Measurements from ENCODE around the gene BCAR3. TPM values are rescaled to one million over a fixed set of nuclear protein-coding genes. Genes with fewer than 3 reads are reported as not detected.

The BCAR3 gene
- total RNA-seq, 1 experiment from 2014 or later, result 15.6 TPM

DNA sequence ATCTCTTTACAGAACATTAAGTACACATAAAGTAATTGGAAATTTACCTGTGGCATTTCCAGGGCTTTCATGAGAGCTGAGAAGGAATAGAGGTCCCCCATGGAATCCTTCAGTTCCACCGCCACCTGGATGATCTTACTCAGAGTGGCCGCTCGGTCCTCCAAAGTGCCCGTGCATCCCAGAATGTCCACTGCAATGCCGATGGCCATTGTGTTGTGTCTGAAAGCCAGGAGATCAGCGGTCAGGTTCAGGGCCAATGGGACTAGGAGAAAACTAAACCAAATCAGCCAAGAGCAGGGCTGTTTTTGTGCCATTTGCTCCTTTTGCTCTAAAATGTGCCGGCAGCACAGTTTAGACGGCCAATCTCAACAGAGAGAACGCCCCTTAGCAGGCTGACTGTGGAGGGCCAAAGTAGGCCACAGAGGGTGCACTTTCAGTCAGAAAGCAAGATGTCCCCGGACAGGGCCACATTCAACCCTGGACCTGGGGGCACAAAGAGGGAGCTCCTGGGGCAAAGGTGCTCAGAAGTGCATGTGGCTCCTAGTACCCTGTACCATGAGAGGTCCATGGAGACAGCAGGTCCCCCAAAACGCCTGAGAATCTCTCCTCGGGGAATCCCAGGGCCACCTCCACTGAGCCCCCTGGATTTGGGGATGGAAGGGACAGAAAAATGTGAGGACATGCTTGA is 109.9 kb downstream of the BCAR3 start:
- CTCF ChIA-PET, result no interaction called here
- no peak for DNase-seq
- Mint-ChIP-seq H3K4me1 (ENCODE audit: low read depth, unreplicated experiment) (peaks cover 24% of the 10 kb centered on the region), H3K27me3 (ENCODE audit: unreplicated experiment) (no peaks in the 10 kb centered on the region), H3K27ac (ENCODE audit: unreplicated experiment) (no peak overlapping the region), H3K4me3 (ENCODE audit: low read depth, unreplicated experiment) (no peak overlapping the region), H3K36me3 (ENCODE audit: insufficient read depth, unreplicated experiment) (peaks cover 63% of the 10 kb centered on the region), H3K9me3 (ENCODE audit: low read depth, unreplicated experiment) (no peaks in the 10 kb centered on the region)
- BruUV-seq (replicated peaks), result no TSS peak
- intact Hi-C loops (cut with micrococcal nuclease; ENCODE audit: unreplicated experiment), result no loop called here
- TF ChIP-seq, protein P1, sequence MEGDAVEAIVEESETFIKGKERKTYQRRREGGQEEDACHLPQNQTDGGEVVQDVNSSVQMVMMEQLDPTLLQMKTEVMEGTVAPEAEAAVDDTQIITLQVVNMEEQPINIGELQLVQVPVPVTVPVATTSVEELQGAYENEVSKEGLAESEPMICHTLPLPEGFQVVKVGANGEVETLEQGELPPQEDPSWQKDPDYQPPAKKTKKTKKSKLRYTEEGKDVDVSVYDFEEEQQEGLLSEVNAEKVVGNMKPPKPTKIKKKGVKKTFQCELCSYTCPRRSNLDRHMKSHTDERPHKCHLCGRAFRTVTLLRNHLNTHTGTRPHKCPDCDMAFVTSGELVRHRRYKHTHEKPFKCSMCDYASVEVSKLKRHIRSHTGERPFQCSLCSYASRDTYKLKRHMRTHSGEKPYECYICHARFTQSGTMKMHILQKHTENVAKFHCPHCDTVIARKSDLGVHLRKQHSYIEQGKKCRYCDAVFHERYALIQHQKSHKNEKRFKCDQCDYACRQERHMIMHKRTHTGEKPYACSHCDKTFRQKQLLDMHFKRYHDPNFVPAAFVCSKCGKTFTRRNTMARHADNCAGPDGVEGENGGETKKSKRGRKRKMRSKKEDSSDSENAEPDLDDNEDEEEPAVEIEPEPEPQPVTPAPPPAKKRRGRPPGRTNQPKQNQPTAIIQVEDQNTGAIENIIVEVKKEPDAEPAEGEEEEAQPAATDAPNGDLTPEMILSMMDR (IDR thresholded peaks at IDR 0.05; ENCODE audit: unreplicated experiment), result no peak

DNA sequence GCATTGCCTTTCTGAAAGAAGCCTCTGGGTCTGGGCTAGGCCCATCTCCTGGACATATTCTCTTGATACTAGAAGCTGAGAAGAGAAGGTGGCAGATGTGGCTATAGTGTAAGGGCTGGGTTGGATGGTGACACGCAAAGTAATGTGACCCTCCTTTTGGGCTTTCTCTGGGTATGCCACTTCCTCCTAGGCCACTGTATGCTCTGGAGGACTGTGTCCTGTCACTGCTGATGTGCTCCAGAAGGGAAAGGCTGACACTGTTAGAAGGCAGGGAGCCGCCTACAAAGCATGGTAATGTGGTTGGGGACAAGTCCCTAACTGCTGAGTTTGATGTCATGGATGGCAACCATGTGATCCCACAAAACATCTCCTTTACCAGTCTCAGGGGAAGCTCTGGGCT is 112.1 kb downstream of the BCAR3 start:
- no TSS peak for BruUV-seq (replicated peaks)
- Mint-ChIP-seq H3K27me3 (ENCODE audit: unreplicated experiment) (no peaks in the 10 kb centered on the region), H3K27ac (ENCODE audit: unreplicated experiment) (no peak overlapping the region), H3K4me3 (ENCODE audit: low read depth, unreplicated experiment) (no peak overlapping the region), H3K9me3 (ENCODE audit: low read depth, unreplicated experiment) (no peaks in the 10 kb centered on the region), H3K4me1 (ENCODE audit: low read depth, unreplicated experiment) (peaks cover 32% of the 10 kb centered on the region), H3K36me3 (ENCODE audit: insufficient read depth, unreplicated experiment) (peaks cover 57% of the 10 kb centered on the region)
- intact Hi-C loops (cut with micrococcal nuclease; ENCODE audit: unreplicated experiment), result no loop called here
- TF ChIP-seq, protein P1 (IDR thresholded peaks at IDR 0.05; ENCODE audit: unreplicated experiment), result no peak
- no peak for DNase-seq
- CTCF ChIA-PET, result no interaction called here

DNA sequence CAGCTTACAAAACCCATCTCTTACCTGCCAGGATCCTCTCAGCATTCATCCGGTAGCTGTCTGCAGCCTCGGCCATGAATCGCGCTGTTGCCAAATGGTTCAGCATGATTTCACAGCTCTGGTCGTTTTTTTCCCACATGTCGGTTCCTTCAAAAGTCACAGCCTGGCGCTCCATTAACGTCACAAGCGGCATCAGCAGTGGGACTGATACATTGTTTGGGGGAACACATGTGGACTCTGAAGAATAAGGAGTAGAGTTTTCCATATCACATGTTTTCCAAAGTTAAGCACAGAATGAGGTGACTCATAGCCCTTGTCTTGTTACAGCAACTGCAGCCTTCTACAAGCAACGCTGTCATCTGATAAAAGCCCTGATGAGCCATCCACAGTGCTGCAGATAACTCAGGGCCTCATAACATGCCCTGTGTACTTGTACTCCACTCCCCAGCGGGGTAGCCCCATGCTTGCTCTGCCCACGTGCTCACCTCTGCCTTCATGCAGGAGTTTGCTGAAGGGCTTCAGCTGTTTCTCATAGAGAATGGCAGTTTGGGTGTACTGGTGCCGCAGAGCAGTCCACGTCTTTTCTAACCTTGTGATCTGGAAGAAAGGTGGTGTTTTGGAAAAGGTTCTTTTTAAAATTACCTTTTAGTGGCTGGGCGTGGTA is 114.2 kb downstream of the BCAR3 start:
- Mint-ChIP-seq H3K27ac (ENCODE audit: unreplicated experiment) (no peak overlapping the region), H3K36me3 (ENCODE audit: insufficient read depth, unreplicated experiment) (peaks cover 60% of the 10 kb centered on the region), H3K4me1 (ENCODE audit: low read depth, unreplicated experiment) (peaks cover 23% of the 10 kb centered on the region), H3K9me3 (ENCODE audit: low read depth, unreplicated experiment) (no peaks in the 10 kb centered on the region), H3K27me3 (ENCODE audit: unreplicated experiment) (no peaks in the 10 kb centered on the region), H3K4me3 (ENCODE audit: low read depth, unreplicated experiment) (no peak overlapping the region)
- TF ChIP-seq, protein P1 (IDR thresholded peaks at IDR 0.05; ENCODE audit: unreplicated experiment), result no peak
- CTCF ChIA-PET, result interaction anchor here (1.1 kb wide), 1 partner anchor 13 kb away, joined by 4 read pairs; no protein-coding TSS in a partner anchor
- no peak for DNase-seq
- intact Hi-C loops (cut with micrococcal nuclease; ENCODE audit: unreplicated experiment), result no loop called here
- no TSS peak for BruUV-seq (replicated peaks)

DNA sequence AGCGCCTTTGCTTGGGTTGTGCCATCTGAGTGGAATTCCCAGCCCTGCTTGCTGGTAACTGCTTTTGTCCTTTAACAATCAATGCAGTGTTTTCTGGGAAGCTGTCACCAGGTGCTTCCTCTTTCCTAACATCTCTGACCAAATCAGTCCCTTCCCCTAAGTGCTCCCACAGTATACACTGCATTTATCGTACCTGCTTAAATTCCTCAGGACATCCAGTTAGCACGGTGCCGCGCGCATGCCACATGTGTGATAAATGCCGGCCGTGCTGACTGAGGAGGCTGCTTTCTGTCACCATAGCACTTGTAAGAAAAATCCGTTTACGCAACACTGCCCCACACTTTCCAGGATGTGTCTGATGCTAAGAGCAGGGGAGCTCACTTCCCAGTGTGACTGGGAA is 115.4 kb downstream of the BCAR3 start:
- intact Hi-C loops (cut with micrococcal nuclease; ENCODE audit: unreplicated experiment), result no loop called here
- Mint-ChIP-seq H3K36me3 (ENCODE audit: insufficient read depth, unreplicated experiment) (peaks cover 49% of the 10 kb centered on the region), H3K4me3 (ENCODE audit: low read depth, unreplicated experiment) (no peak overlapping the region), H3K9me3 (ENCODE audit: low read depth, unreplicated experiment) (no peaks in the 10 kb centered on the region), H3K27ac (ENCODE audit: unreplicated experiment) (no peak overlapping the region), H3K27me3 (ENCODE audit: unreplicated experiment) (no peaks in the 10 kb centered on the region), H3K4me1 (ENCODE audit: low read depth, unreplicated experiment) (peaks cover 23% of the 10 kb centered on the region)
- TF ChIP-seq, protein P1 (IDR thresholded peaks at IDR 0.05; ENCODE audit: unreplicated experiment), result no peak
- CTCF ChIA-PET, result no interaction called here
- BruUV-seq (replicated peaks), result no TSS peak
- no peak for DNase-seq
